ENCODE results near the gene HMX3.

GRCh38 chr10:123139521-123140163, 3.9 kb downstream of the HMX3 start:
- TF ChIP-seq, protein P1, sequence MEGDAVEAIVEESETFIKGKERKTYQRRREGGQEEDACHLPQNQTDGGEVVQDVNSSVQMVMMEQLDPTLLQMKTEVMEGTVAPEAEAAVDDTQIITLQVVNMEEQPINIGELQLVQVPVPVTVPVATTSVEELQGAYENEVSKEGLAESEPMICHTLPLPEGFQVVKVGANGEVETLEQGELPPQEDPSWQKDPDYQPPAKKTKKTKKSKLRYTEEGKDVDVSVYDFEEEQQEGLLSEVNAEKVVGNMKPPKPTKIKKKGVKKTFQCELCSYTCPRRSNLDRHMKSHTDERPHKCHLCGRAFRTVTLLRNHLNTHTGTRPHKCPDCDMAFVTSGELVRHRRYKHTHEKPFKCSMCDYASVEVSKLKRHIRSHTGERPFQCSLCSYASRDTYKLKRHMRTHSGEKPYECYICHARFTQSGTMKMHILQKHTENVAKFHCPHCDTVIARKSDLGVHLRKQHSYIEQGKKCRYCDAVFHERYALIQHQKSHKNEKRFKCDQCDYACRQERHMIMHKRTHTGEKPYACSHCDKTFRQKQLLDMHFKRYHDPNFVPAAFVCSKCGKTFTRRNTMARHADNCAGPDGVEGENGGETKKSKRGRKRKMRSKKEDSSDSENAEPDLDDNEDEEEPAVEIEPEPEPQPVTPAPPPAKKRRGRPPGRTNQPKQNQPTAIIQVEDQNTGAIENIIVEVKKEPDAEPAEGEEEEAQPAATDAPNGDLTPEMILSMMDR (IDR thresholded peaks at IDR 0.05; ENCODE audit: insufficient read depth, low read depth, low read length): no peak
- peak; percentile 81 for TF ChIP-seq EZH2 (IDR thresholded peaks at IDR 0.05; ENCODE audit: insufficient read depth, low read length)
